Small intestine (tissue), 7 donors: Measurements from ENCODE around the gene DRAXIN. TPM values are rescaled to one million over a fixed set of nuclear protein-coding genes. Genes with fewer than 3 reads are reported as not detected.

Experiments used
- DNase-seq, 2 donors: peaks; one replicate each; pipeline versions ENCODE4 v3.0.0 to v3.0.0-alpha.2; 2013
- FAIRE-seq: peaks from 2 replicates; lab custom pipeline; 2012; peaks lifted over from hg19 to GRCh38; lab: Jason Lieb, UNC
- H3K27ac ChIP-seq, 3 donors: one replicate each; pipeline ENCODE4 v1.5.1; 2013; ENCODE audit warnings: low read length in 2 of 3, mild to moderate bottlenecking in 2 of 3, control low read depth in 1 of 3, inconsistent platforms in 1 of 3, low read depth in 1 of 3, moderate library complexity in 1 of 3
- H3K27me3 ChIP-seq, 3 donors: one replicate each; pipeline ENCODE4 v1.6.1; 2013; ENCODE audit warnings: low read length in 3 of 3, inconsistent platforms in 1 of 3; ENCODE audit not compliant: control insufficient read depth in 3 of 3, insufficient read depth in 3 of 3
- H3K36me3 ChIP-seq, 3 donors: one replicate each; pipeline ENCODE4 v1.6.1; 2013; ENCODE audit warnings: low read length in 3 of 3, inconsistent platforms in 1 of 3, low read depth in 1 of 3, mild to moderate bottlenecking in 1 of 3, moderate library complexity in 1 of 3; ENCODE audit not compliant: control insufficient read depth in 3 of 3, insufficient read depth in 2 of 3
- H3K4me1 ChIP-seq, 3 donors: one replicate each; pipeline ENCODE4 v1.6.1; 2013; ENCODE audit warnings: low read length in 2 of 3, inconsistent platforms in 1 of 3, low read depth in 1 of 3, mild to moderate bottlenecking in 1 of 3, moderate library complexity in 1 of 3; ENCODE audit not compliant: control insufficient read depth in 3 of 3, insufficient read depth in 2 of 3
- H3K4me3 ChIP-seq, 3 donors: one replicate each; pipeline ENCODE4 v1.5.1; 2013; ENCODE audit warnings: low read length in 3 of 3, control low read depth in 1 of 3, inconsistent platforms in 1 of 3, low read depth in 1 of 3, mild to moderate bottlenecking in 1 of 3, moderate library complexity in 1 of 3
- H3K9me3 ChIP-seq, 2 donors: one replicate each; pipeline ENCODE4 v1.6.1; 2013; ENCODE audit warnings: low read depth in 1 of 2, low read length in 1 of 2; ENCODE audit not compliant: control insufficient read depth in 2 of 2, insufficient read depth in 1 of 2
- WGBS, 3 donors: extraction: QIAGEN DNeasy Blood & Tissue Kit; methylation state at CpG; one replicate each; pipeline ENCODE4 v1.1.7; 2013; 5-methylcytosine and 5-hydroxymethylcytosine counted together
- polyA plus RNA-seq, 4 donors: library from polyadenylated mRNA; stranded (reverse) in 3 of 4; unstranded in 1 of 4; fragments of 200-250 nt in 3 of 4; fragments of 120-200 nt in 1 of 4; gene quantifications; one replicate each; pipeline versions ENCODE4 v1.2.1 to v1.2.3, GENCODE V29; 2013
- donor health status: healthy with polysubstance abuse.
- donor health status: control.
- donor health status: control.
- donor health status: Bipolar disorder and iron deficiency.
- donor health status: healthy.

Gene DRAXIN
- polyA plus RNA-seq, 4 donors, result 0.07 to 0.15 TPM; not detected in 2

GRCh38 chr1:11735854-11736745 is 44.6 kb downstream of the DRAXIN start, which contains the start of gene AGTRAP:
TSS of gene AGTRAP (plus strand) at chr1:11736136. CDS start at chr1:11736209, 73 bp downstream.
- H3K27me3 ChIP-seq, result no peaks in the 10 kb centered on the region
- WGBS, 3 donors, result 1 to 2% (median 2%) methylated on average over 57 to 59 of the region's 59 CpGs
- H3K4me3 ChIP-seq, result peak within 1 kb of the TSS; percentile 47 to 87 (median 74)
- no peak for FAIRE-seq
- H3K36me3 ChIP-seq, result no peaks in the 10 kb centered on the region
- H3K27ac ChIP-seq, result peak within 1 kb of the TSS; percentile 15 to 92 (median 53)
- peak; percentile 87 to 97 for DNase-seq
- peaks cover 0 to 18% (median 7%) of the 10 kb centered on the region in 3 donors for H3K4me1 ChIP-seq
- H3K9me3 ChIP-seq, result no peaks in the 10 kb centered on the region

- no peaks in the 10 kb centered on the region for H3K27me3 ChIP-seq
- H3K4me3 ChIP-seq, result peak overlapping the region; percentile 47 to 87 (median 74)
- WGBS, 3 donors, result 12 to 15% (median 15%) methylated on average over 15 of the region's 15 CpGs
- DNase-seq (peak; percentile 30 to 68), FAIRE-seq (no peak)
- H3K27ac ChIP-seq, result peak overlapping the region in 2 of 3 donors; percentile 53 to 92
- H3K9me3 ChIP-seq, result no peaks in the 10 kb centered on the region
- H3K36me3 ChIP-seq, result no peaks in the 10 kb centered on the region
- peaks cover 0 to 15% (median 7%) of the 10 kb centered on the region in 3 donors for H3K4me1 ChIP-seq
Measured at GRCh38 chr1:11736746-11737639, 45.5 kb downstream of the DRAXIN start.

GRCh38 chr1:11738096-11738495 is 46.6 kb downstream of the DRAXIN start:
- DNase-seq (no peak), FAIRE-seq (no peak)
- Histone ChIP-seq H3K27ac (no peak overlapping the region), H3K9me3 (no peaks in the 10 kb centered on the region), H3K36me3 (no peaks in the 10 kb centered on the region), H3K4me3 (no peak overlapping the region), H3K4me1 (peaks cover 0 to 14% (median 7%) of the 10 kb centered on the region in 3 donors), H3K27me3 (no peaks in the 10 kb centered on the region)
- WGBS, 3 donors, result 74 to 76% (median 75%) methylated on average over 2 of the region's 2 CpGs

GRCh38 chr1:11738783-11739182 is 47.3 kb downstream of the DRAXIN start:
- Histone ChIP-seq H3K27me3 (no peaks in the 10 kb centered on the region), H3K27ac (no peak overlapping the region), H3K4me1 (peaks cover 0 to 14% (median 7%) of the 10 kb centered on the region in 3 donors), H3K36me3 (no peaks in the 10 kb centered on the region), H3K4me3 (no peak overlapping the region), H3K9me3 (no peaks in the 10 kb centered on the region)
- WGBS, 3 donors, result 83 to 88% (median 87%) methylated on average over 6 of the region's 6 CpGs
- FAIRE-seq (no peak), DNase-seq (no peak)

- Histone ChIP-seq H3K27ac (no peak overlapping the region), H3K9me3 (no peaks in the 10 kb centered on the region), H3K4me3 (no peak overlapping the region), H3K36me3 (peaks cover 0 to 2% (median 0%) of the 10 kb centered on the region in 3 donors), H3K4me1 (peaks cover 0 to 10% (median 7%) of the 10 kb centered on the region in 3 donors), H3K27me3 (no peaks in the 10 kb centered on the region)
- DNase-seq (no peak), FAIRE-seq (no peak)
- WGBS, 3 donors, result 58 to 80% (median 71%) methylated on average over 15 of the region's 15 CpGs
Measured at GRCh38 chr1:11740258-11741192, 49.0 kb downstream of the DRAXIN start.

- no peaks in the 10 kb centered on the region for H3K9me3 ChIP-seq
- no peak for FAIRE-seq
- H3K27me3 ChIP-seq, result no peaks in the 10 kb centered on the region
- H3K27ac ChIP-seq, result no peak overlapping the region
- peaks cover 0 to 5% (median 2%) of the 10 kb centered on the region in 3 donors for H3K36me3 ChIP-seq
- no peak for DNase-seq
- 90 to 93% (median 92%) methylated on average over 4 of the region's 4 CpGs for WGBS, 3 donors
- no peak overlapping the region for H3K4me3 ChIP-seq
- H3K4me1 ChIP-seq, result peaks cover 0 to 8% (median 7%) of the 10 kb centered on the region in 3 donors
Measured at GRCh38 chr1:11741482-11741881, 50.0 kb downstream of the DRAXIN start.

- FAIRE-seq (no peak), DNase-seq (no peak)
- Histone ChIP-seq H3K9me3 (no peaks in the 10 kb centered on the region), H3K27ac (no peak overlapping the region), H3K4me3 (no peak overlapping the region), H3K36me3 (peaks cover 0 to 6% (median 5%) of the 10 kb centered on the region in 3 donors), H3K4me1 (peaks cover 0 to 6% (median 6%) of the 10 kb centered on the region in 3 donors), H3K27me3 (no peaks in the 10 kb centered on the region)
- 82 to 93% (median 85%) methylated on average over 5 of the region's 5 CpGs for WGBS, 3 donors
Measured at GRCh38 chr1:11741919-11742558, 50.5 kb downstream of the DRAXIN start.
